Cardiac muscle cell (in vitro differentiated cells and primary cell): ENCODE measurements around the gene SAP130. TPM values are rescaled to one million over a fixed set of nuclear protein-coding genes. Genes with fewer than 3 reads are reported as not detected.
A peak's percentile ranks its signal among the peaks of the same experiment; 100 is the strongest.

Experiments
- DNase-seq, 2 donors: peaks; one replicate each; pipeline versions ENCODE4 v3.0.0 to v3.0.0-alpha.2; 2010 to 2017; ENCODE audit warnings: low read depth in 1 of 2, low spot score in 1 of 2
- H3K27ac ChIP-seq: fragments of 200-600 bp; sonication (generic); 2 replicates; pipeline ENCODE4 v1.5.1; 2016
- H3K27me3 ChIP-seq: fragments of 200-600 bp; sonication (generic); 2 replicates; pipeline ENCODE4 v1.6.0; 2016; ENCODE audit warnings: control low read depth
- H3K36me3 ChIP-seq: fragments of 200-600 bp; sonication (generic); 2 replicates; pipeline ENCODE4 v1.5.1; 2016; ENCODE audit warnings: control low read depth
- H3K4me1 ChIP-seq: fragments of 200-600 bp; sonication (generic); 2 replicates; pipeline ENCODE4 v1.8.1; 2017; ENCODE audit warnings: low read depth, mild to moderate bottlenecking, mixed run types
- H3K4me3 ChIP-seq: fragments of 200-600 bp; sonication (generic); 2 replicates; pipeline ENCODE4 v1.5.1; 2016; ENCODE audit warnings: mild to moderate bottlenecking
- H3K9me3 ChIP-seq: fragments of 200-600 bp; sonication (generic); 2 replicates; pipeline ENCODE4 v1.5.1; 2017; ENCODE audit warnings: low read depth, mild to moderate bottlenecking, control low read depth
- polyA plus RNA-seq: library from polyadenylated mRNA; unstranded; fragments of >200 nt; fragmentation: Nextera tagmentation; extraction: Ambion mirVana; gene quantifications from 2 replicates; pipeline ENCODE4 v1.2.1, GENCODE V29; 2016
- total RNA-seq: library from RNA; depleted of rRNA; stranded (reverse); fragments of >200 nt; gene quantifications from 2 replicates; pipeline ENCODE4 v1.2.3, GENCODE V29; 2016
- TF ChIP-seq, protein P1 (sequence below): IDR thresholded peaks from 2 replicates; pipeline ENCODE4 v1.5.1; 2012; ENCODE audit warnings: low read depth, mild to moderate bottlenecking, low read length

Gene SAP130
- total and polyA plus RNA-seq, 2 experiments from 2014 or later = 19.5 to 22.8 TPM

DNA sequence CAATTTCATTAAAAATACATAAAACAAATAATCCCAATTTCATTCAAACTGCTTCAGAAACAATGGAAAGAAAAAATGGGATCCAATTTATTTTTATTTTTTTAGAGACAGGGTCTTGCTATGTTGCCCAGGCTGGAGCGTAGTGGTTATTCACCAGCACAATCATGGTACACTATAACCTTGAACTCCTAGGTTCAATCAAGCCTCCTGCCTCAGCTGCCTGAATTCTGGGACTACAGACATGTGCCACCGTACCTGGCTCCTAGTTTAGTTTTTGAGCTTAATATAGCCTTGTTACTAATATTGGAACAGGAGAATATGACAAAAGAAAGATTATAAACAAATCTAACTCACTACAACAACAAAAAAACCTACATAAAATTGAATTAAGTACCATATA is 34.2 kb downstream of the SAP130 start:
- no peaks in the 10 kb centered on the region for H3K27me3 ChIP-seq
- DNase-seq = no peak
- TF ChIP-seq, protein P1, sequence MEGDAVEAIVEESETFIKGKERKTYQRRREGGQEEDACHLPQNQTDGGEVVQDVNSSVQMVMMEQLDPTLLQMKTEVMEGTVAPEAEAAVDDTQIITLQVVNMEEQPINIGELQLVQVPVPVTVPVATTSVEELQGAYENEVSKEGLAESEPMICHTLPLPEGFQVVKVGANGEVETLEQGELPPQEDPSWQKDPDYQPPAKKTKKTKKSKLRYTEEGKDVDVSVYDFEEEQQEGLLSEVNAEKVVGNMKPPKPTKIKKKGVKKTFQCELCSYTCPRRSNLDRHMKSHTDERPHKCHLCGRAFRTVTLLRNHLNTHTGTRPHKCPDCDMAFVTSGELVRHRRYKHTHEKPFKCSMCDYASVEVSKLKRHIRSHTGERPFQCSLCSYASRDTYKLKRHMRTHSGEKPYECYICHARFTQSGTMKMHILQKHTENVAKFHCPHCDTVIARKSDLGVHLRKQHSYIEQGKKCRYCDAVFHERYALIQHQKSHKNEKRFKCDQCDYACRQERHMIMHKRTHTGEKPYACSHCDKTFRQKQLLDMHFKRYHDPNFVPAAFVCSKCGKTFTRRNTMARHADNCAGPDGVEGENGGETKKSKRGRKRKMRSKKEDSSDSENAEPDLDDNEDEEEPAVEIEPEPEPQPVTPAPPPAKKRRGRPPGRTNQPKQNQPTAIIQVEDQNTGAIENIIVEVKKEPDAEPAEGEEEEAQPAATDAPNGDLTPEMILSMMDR = no peak
- H3K36me3 ChIP-seq = peaks cover 53% of the 10 kb centered on the region
- H3K4me3 ChIP-seq = no peak overlapping the region
- H3K9me3 ChIP-seq = no peaks in the 10 kb centered on the region
- H3K27ac ChIP-seq = no peak overlapping the region
- no peaks in the 10 kb centered on the region for H3K4me1 ChIP-seq

DNA sequence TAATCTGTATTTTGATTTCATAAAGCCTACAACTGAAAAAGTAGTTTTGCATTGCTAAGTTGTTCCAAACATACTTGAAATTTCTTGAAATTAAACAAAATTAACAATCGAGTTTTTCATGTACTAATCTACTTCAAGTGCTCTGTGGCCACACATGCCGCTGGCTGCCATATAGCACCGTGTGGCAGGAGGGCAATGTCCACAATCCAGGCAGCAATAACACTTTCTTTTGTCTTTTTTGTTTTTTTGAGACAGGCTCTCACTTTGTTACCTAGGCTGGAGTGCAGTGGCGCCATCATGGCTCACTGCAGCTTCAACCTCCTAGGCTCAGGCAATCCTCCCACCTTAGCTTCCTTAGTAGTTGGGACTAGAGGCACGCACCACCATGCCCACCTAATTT is 36.1 kb downstream of the SAP130 start:
- no peak for DNase-seq
- no peaks in the 10 kb centered on the region for H3K27me3 ChIP-seq
- peaks cover 47% of the 10 kb centered on the region for H3K36me3 ChIP-seq
- H3K9me3 ChIP-seq = no peaks in the 10 kb centered on the region
- no peak overlapping the region for H3K4me3 ChIP-seq
- H3K27ac ChIP-seq = peak overlapping the region; percentile 8
- no peaks in the 10 kb centered on the region for H3K4me1 ChIP-seq
- TF ChIP-seq, protein P1 = no peak

DNA sequence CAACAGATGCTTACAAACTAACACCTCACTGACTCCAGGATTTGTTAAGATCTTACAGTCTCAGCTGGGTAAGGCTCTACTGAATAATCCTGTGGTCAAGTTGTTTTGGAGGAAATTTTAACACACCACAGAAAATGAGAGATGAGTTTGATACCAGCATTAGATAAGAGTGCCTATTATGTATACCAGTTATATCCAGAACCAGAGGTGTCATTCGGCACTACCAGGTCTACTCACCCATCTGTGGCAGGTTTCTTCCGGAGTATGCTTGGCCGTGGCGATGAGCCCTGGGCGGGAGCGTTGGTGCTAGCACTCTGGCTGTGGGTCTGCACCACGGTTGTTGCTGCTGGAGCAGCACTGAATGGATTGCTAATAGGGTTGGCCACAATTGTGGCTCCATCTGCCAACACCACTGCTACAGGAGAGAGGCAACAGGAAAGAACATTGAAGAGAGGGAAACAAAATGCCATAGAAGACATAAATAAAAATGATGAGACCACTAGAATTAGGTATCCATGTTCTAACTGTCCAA is 41.2 kb downstream of the SAP130 start:
- Histone ChIP-seq H3K27me3 (no peaks in the 10 kb centered on the region), H3K36me3 (peaks cover 47% of the 10 kb centered on the region), H3K4me3 (no peak overlapping the region), H3K27ac (no peak overlapping the region), H3K4me1 (no peaks in the 10 kb centered on the region), H3K9me3 (no peaks in the 10 kb centered on the region)
- DNase-seq = no peak
- TF ChIP-seq, protein P1 = no peak

DNA sequence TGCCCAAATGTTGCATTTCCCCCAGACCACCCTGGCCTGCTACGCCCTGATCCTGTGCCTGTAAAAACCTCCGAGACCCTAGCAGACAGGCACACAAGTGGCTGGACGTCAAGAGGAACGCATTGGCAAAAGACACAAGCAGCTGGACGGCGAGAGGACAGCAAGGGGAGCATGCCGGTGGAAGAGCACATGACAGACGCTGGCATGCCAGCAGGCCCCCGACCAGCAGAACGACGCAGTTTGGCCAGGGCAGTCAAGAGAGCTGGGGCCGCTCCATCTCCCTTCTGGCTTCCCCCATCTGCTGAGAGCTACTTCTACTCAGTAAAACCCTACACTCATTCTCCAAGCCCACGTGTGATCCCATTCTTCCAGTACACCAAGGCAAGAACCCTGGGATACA is 42.1 kb downstream of the SAP130 start:
- no peaks in the 10 kb centered on the region for H3K27me3 ChIP-seq
- no peaks in the 10 kb centered on the region for H3K9me3 ChIP-seq
- H3K36me3 ChIP-seq = peaks cover 47% of the 10 kb centered on the region
- H3K4me3 ChIP-seq = no peak overlapping the region
- no peaks in the 10 kb centered on the region for H3K4me1 ChIP-seq
- H3K27ac ChIP-seq = no peak overlapping the region
- TF ChIP-seq, protein P1 = no peak
- DNase-seq = no peak

DNA sequence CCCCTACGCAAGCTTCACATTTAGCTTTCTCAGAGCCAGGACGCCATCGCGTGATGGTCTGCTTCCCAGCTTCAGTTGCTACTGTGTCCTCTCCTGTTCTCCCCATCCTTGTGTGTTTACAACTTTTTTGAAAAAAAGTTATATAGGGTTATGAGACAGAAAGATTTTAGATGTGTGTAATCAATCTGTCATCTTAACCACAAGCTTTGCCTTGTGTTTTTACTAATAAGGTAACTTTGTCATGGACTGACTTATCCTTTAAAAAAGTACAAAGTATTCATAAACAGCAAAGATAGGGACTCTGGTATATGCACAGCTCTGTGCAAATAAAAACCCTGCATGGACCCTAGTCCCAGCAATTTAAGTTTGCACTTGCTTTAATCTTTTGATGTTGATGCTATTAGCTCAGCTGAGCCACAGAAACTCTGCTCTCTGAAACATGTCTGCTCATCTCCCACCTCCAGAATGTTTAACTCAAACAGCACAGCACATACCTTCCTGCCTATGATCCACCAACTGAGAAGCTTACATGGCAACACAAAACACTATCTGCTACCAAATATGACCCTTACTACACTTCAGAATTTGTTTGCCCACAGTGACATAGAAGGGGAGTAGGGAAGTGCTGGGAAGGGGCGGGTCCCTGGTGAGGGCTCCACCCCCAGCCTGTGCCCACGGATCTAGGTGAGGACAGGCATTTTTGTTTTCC is 42.7 kb downstream of the SAP130 start:
- Histone ChIP-seq H3K4me1 (no peaks in the 10 kb centered on the region), H3K27ac (no peak overlapping the region), H3K4me3 (no peak overlapping the region), H3K27me3 (no peaks in the 10 kb centered on the region), H3K36me3 (peaks cover 47% of the 10 kb centered on the region), H3K9me3 (no peaks in the 10 kb centered on the region)
- TF ChIP-seq, protein P1 = no peak
- DNase-seq = no peak
